ENCODE data around the gene DUOX2.

GRCh38 chr15:45111390-45112142, 2.4 kb downstream of the DUOX2 start:
- TF ChIP-seq POLR2A (IDR thresholded peaks at IDR 0.05; ENCODE audit: low read length) (no peak), GATA1 (IDR thresholded peaks at IDR 0.05; ENCODE audit: low read depth, low read length) (no peak)
